ENCODE data around the gene OGDH. TPM values are rescaled to one million over a fixed set of nuclear protein-coding genes. Genes with fewer than 3 reads are reported as not detected.

OGDH gene
- 60.9 TPM for total RNA-seq

GRCh38 chr7:44606341-44607140, at the start of gene OGDH:
Gene OGDH, plus strand, starts transcription at chr7:44606627. Its CDS starts 17,717 bp downstream, at chr7:44624344.

GRCh38 chr7:44573464-44574286, 32.8 kb upstream of the OGDH start, which contains the start of gene DDX56:
Gene DDX56, minus strand, starts transcription at chr7:44573908. Its CDS starts 13 bp downstream, at chr7:44573895.

GRCh38 chr7:44581879-44582603, 24.4 kb upstream of the OGDH start, which contains the start of gene TMED4:
Gene TMED4, minus strand, starts transcription at chr7:44582231. Its CDS starts 25 bp downstream, at chr7:44582206.

GRCh38 chr7:44748045-44748947, 141.9 kb downstream of the OGDH start, which contains the start of gene ZMIZ2:
Gene ZMIZ2, plus strand, starts transcription at chr7:44748847. Its CDS starts 7,403 bp downstream, at chr7:44756250.

Other genes starting within 250 kb of the OGDH start
- gene NUDCD3, start 116.0 kb upstream of the OGDH start, total RNA-seq: 97.8 TPM
- not detected for gene NPC1L1, start 65.3 kb upstream of the OGDH start, total RNA-seq
- gene DDX56, start 32.7 kb upstream of the OGDH start, total RNA-seq: 39.7 TPM
- 61.6 TPM for gene TMED4, start 24.4 kb upstream of the OGDH start, total RNA-seq
- gene ZMIZ2, start 142.2 kb downstream of the OGDH start, total RNA-seq: 20.3 TPM
- gene PPIA, start 190.1 kb downstream of the OGDH start, total RNA-seq: 674 TPM
- gene H2AZ2, start 241.5 kb downstream of the OGDH start, total RNA-seq: 208 TPM

Data from diencephalon (tissue), 1 donor.